GM12878 (cell line): ENCODE data around the gene PSMB10. TPM values are rescaled to one million over a fixed set of nuclear protein-coding genes. Genes with fewer than 3 reads are reported as not detected.

Experiments used
- ATF2 ChIP-seq: IDR thresholded peaks from 2 replicates; pipeline ENCODE4 v1.6.1; 2012; ENCODE audit warnings: low read length, inconsistent platforms
- CBX3 ChIP-seq: fragments of 200-600 bp; sonication (generic); IDR thresholded peaks from 2 replicates; pipeline ENCODE4 v1.6.1; 2016; ENCODE audit warnings: low read depth, borderline replicate concordance
- KDM1A ChIP-seq: fragments of 200-600 bp; sonication (generic); IDR thresholded peaks from 2 replicates; pipeline ENCODE4 v1.6.1; 2016; ENCODE audit warnings: borderline replicate concordance
- NFYA ChIP-seq: IDR thresholded peaks from 2 replicates; pipeline ENCODE4 v1.6.1; 2011; ENCODE audit warnings: low read depth, mild to moderate bottlenecking, low read length, improper control_type of control experiment, borderline replicate concordance
- REST ChIP-seq: IDR thresholded peaks from 2 replicates; pipeline ENCODE4 v1.6.1; 2012; ENCODE audit warnings: mild to moderate bottlenecking, low read depth, low read length
- SIN3A ChIP-seq: IDR thresholded peaks from 2 replicates; pipeline ENCODE4 v1.6.1; 2012; ENCODE audit warnings: low read depth, low read length, improper control_type of control experiment
- SUPT20H ChIP-seq: IDR thresholded peaks from 2 replicates; pipeline ENCODE4 v1.6.1; 2011; ENCODE audit warnings: low read depth, mild to moderate bottlenecking, low read length, moderate library complexity, borderline replicate concordance; ENCODE audit not compliant: control insufficient read depth
- ZBTB33 ChIP-seq: fragments of 450-650 bp; IDR thresholded peaks from 2 replicates; pipeline ENCODE4 v1.6.1; 2017; ENCODE audit warnings: mild to moderate bottlenecking
- polyA plus RNA-seq, 11 experiments: library from polyadenylated mRNA; depleted of rRNA in 4 of 11; unstranded in 6 of 11; stranded (reverse) in 5 of 11; fragments of >200 nt; fragmentation: Nextera tagmentation in 4 of 11; fragmentation: Illumina TruSeq in 1 of 11; extraction: Ambion mirVana in 4 of 11; extraction: Trizol in 1 of 11; gene quantifications; 1 replicate in 1 of 11; 2 replicates in 10 of 11; pipeline versions ENCODE4 v1.2.1 to v1.2.3, GENCODE V29; 2011 to 2016; ENCODE audit warnings: inconsistent platforms in 2 of 11, missing spikeins in 2 of 11, low read depth in 1 of 11
- total RNA-seq, 4 experiments: library from RNA; depleted of rRNA in 3 of 4; stranded (reverse); fragments of >200 nt in 3 of 4; fragmentation: Illumina TruSeq in 1 of 4; extraction: Trizol in 1 of 4; gene quantifications; 2 replicates each; pipeline versions ENCODE4 v1.2.1 to v1.2.3, GENCODE V29; 2013 to 2021

The PSMB10 gene
- total and polyA plus RNA-seq, 10 of the 15 experiments (the other 5 are each of a cell fraction or from before 2014, with no cell fraction given): 24.1 to 308 (median 151) TPM

- TF ChIP-seq CBX3 (no peak), SIN3A (no peak), ATF2 (no peak), SUPT20H (no peak), REST (no peak), KDM1A (no peak), ZBTB33 (no peak), NFYA (no peak)
- TF ChIP-seq, all 136 proteins: peak for 0
Measured at GRCh38 chr16:67964477-67965131, 28.0 kb upstream of the PSMB10 start (continued).
